ENCODE measurements around the gene MTPN. TPM values are rescaled to one million over a fixed set of nuclear protein-coding genes. Genes with fewer than 3 reads are reported as not detected.

The MTPN gene
- total RNA-seq, 1 donor from 2014 or later: 128 TPM

DNA sequence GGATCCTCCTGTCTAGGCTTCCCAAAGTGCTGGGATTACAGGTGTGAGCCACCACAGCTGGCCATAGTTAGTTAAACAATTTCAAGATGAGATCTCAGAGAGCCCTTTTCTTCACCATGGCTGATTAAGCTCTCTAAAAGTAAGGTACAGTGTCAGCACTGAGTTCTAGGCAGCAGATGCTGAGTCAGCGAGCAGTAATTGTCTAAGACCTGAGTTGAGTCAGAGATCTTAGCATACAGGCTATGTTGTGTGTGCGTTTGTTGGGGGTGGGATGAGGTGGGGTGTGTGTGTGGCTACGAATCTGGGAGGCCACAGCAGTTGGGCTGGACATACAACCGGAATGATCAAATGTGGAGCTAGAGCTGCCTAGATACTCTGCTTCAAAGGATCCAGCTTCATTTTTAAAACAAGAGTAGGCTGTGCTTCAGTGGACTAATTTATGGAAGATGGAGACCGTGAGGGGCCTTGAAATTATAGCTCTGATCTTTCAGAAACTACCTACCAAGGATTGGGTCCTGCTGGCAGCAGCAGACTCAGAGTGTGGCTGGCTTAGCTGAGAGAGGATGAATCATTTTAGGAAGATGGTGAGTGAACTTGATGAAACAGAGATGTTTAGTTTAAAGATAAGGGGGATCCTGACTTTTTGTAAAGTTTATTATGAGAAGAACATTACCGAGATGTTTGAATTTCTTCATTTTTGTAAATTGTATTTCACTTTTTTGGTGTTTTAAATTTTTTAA is 17.5 kb upstream of the MTPN start:
- H3K4me3 ChIP-seq (ENCODE audit: low read depth, low read length): no peak overlapping the region
- TF ChIP-seq, protein P1, sequence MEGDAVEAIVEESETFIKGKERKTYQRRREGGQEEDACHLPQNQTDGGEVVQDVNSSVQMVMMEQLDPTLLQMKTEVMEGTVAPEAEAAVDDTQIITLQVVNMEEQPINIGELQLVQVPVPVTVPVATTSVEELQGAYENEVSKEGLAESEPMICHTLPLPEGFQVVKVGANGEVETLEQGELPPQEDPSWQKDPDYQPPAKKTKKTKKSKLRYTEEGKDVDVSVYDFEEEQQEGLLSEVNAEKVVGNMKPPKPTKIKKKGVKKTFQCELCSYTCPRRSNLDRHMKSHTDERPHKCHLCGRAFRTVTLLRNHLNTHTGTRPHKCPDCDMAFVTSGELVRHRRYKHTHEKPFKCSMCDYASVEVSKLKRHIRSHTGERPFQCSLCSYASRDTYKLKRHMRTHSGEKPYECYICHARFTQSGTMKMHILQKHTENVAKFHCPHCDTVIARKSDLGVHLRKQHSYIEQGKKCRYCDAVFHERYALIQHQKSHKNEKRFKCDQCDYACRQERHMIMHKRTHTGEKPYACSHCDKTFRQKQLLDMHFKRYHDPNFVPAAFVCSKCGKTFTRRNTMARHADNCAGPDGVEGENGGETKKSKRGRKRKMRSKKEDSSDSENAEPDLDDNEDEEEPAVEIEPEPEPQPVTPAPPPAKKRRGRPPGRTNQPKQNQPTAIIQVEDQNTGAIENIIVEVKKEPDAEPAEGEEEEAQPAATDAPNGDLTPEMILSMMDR (IDR thresholded peaks at IDR 0.05; ENCODE audit: insufficient read depth, low read length, poor library complexity, severe bottlenecking): no peak
- DNase-seq (ENCODE audit: low read depth): no peak
- H3K27me3 ChIP-seq (ENCODE audit: control insufficient read depth, insufficient read depth, low read length): no peaks in the 10 kb centered on the region
- no peaks in the 10 kb centered on the region for H3K36me3 ChIP-seq (ENCODE audit: control insufficient read depth, insufficient read depth, low read length)

DNA sequence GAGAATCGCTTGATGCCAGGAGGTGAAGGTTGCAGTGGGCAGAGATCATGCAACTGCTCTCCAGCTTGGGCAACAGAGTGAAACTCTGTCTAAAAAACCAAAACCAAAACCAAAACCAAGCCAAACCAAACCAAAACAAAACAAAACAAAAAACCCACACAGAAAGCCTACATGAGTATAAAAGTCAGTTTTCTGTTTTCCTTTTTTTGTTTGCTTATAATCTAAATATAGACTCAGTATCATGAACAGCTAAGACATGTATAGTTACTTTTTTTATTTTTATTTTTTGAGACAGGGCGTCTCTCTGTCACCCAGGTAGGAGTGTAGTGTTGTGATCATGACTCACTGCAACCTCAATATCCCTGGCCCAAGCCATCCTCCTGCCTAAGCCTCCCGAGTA is 16.8 kb upstream of the MTPN start:
- H3K27me3 ChIP-seq (ENCODE audit: control insufficient read depth, insufficient read depth, low read length): no peaks in the 10 kb centered on the region

DNA sequence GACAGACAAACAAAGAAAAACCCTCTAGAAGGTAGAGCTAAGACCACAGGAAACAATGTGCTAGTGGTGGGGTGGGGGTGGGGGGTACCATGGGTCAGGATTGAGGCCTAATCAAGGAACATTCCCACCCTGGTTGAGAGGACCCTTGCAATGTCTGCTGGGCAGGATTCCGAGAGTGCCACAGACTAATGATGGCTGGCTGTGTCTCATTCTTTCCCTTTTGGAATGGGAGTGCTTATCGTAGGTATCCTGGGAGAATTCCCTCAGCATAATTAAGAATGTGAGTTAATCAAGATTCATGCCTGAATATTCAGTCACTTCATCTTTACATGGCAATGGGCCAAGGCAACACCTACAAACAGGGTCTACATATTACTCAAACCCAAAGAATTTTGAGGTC is 14.7 kb upstream of the MTPN start:
- TF ChIP-seq, protein P1 (IDR thresholded peaks at IDR 0.05; ENCODE audit: insufficient read depth, low read length, poor library complexity, severe bottlenecking): no peak
- DNase-seq (ENCODE audit: low read depth): no peak
- Histone ChIP-seq H3K36me3 (ENCODE audit: control insufficient read depth, insufficient read depth, low read length) (no peaks in the 10 kb centered on the region), H3K4me3 (ENCODE audit: low read depth, low read length) (no peak overlapping the region), H3K27me3 (ENCODE audit: control insufficient read depth, insufficient read depth, low read length) (no peaks in the 10 kb centered on the region)

More for the DNA sequence above, 16.8 kb upstream of the MTPN start:
- H3K4me3 ChIP-seq (ENCODE audit: low read depth, low read length): no peak overlapping the region
- DNase-seq (ENCODE audit: low read depth): no peak
- TF ChIP-seq, protein P1 (IDR thresholded peaks at IDR 0.05; ENCODE audit: insufficient read depth, low read length, poor library complexity, severe bottlenecking): no peak
- no peaks in the 10 kb centered on the region for H3K36me3 ChIP-seq (ENCODE audit: control insufficient read depth, insufficient read depth, low read length)

DNA sequence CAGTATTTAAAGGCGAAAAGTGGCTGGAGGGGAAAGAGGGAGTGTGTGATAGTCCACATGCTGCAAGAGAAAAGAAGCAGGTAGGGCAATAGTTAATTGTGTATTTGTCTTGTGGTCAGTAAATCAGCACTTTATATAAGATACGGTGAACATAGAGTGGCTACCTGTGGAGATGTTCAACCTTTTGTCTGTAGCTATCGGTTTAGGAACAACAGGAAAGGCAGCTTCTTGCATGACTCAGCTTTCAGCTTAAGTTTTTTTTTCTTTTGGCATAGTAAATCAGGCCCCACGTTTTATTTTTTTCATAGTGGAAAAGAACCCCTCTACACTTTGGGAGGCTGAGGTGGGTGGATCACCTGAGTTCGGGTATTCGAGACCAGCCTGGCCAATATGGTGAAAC is 14.2 kb upstream of the MTPN start:
- Histone ChIP-seq H3K4me3 (ENCODE audit: low read depth, low read length) (no peak overlapping the region), H3K36me3 (ENCODE audit: control insufficient read depth, insufficient read depth, low read length) (no peaks in the 10 kb centered on the region), H3K27me3 (ENCODE audit: control insufficient read depth, insufficient read depth, low read length) (no peaks in the 10 kb centered on the region)
- TF ChIP-seq, protein P1 (IDR thresholded peaks at IDR 0.05; ENCODE audit: insufficient read depth, low read length, poor library complexity, severe bottlenecking): no peak
- no peak for DNase-seq (ENCODE audit: low read depth)

DNA sequence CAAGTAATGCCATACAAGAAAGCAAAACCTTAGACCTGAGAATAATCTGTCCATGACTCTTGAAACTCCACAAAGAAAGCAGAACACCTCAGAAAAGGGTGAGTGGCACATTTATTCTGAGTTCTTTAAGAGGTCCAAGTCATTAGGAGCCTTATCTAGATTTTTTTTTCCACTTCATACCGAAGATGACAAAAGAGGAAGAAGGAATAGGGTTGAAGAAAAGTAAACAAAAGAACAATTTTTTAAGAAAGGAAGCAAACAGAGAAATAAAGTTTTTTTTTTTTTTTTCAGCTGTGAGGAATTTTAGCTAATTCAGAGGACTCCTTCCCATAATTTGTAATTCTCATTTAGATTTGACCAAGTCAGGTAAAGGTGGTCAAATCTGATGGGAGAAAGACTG is 13.1 kb upstream of the MTPN start:
- no peaks in the 10 kb centered on the region for H3K27me3 ChIP-seq (ENCODE audit: control insufficient read depth, insufficient read depth, low read length)
- DNase-seq (ENCODE audit: low read depth): no peak
- H3K4me3 ChIP-seq (ENCODE audit: low read depth, low read length): no peak overlapping the region
- H3K36me3 ChIP-seq (ENCODE audit: control insufficient read depth, insufficient read depth, low read length): no peaks in the 10 kb centered on the region
- TF ChIP-seq, protein P1 (IDR thresholded peaks at IDR 0.05; ENCODE audit: insufficient read depth, low read length, poor library complexity, severe bottlenecking): no peak

All from kidney epithelial cell (primary cell).